ENCODE data around the gene WRAP73. TPM values are rescaled to one million over a fixed set of nuclear protein-coding genes. Genes with fewer than 3 reads are reported as not detected.
"Not testable (repeated sequence)": the region's sequence is repeated elsewhere in the genome, so short reads cannot be mapped to it uniquely, and the experiment has no call there.

Gene WRAP73
- total RNA-seq, 1 donor from 2014 or later = 15.1 TPM

DNA sequence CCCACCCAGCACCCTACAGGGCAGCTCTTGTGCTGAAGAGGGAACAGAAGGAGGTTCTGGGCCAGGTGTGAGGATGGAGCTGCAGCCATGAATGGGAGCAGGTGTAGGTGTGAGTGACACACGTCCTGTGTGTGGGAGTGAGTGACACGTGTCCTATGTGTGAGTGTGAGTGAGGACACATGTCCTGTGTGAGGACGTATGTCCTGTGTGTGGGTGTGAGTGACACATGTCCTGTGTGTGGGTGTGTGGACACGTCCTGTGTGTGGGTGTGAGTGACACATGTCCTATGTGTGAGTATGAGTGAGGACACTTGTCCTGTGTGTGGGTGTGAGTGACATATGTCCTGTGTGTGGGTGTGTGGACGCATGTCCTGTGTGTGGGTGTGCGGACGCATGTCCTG is 65.0 kb downstream of the WRAP73 start:
- DNase-seq (ENCODE audit: low spot score in 2 of 2) (no peak), FAIRE-seq (no peak)

DNA sequence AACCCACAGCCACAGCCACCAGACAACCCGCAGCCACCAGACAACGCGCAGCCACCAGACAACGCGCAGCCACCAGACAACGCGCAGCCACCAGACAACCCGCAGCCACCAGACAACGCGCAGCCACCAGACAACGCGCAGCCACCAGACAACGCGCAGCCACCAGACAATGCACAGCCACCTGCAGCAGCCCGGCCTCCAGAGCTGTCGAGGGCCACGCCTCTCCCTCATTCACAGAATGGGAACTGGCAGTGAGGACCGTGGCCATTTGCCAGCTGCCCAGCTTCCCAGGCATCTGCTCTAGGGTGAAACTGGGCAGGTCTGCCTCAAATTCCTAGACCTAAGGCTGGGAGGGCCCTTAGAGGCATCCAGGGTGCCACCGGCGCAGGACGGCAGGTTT is 66.2 kb downstream of the WRAP73 start:
- not testable (repeated sequence) for FAIRE-seq

DNA sequence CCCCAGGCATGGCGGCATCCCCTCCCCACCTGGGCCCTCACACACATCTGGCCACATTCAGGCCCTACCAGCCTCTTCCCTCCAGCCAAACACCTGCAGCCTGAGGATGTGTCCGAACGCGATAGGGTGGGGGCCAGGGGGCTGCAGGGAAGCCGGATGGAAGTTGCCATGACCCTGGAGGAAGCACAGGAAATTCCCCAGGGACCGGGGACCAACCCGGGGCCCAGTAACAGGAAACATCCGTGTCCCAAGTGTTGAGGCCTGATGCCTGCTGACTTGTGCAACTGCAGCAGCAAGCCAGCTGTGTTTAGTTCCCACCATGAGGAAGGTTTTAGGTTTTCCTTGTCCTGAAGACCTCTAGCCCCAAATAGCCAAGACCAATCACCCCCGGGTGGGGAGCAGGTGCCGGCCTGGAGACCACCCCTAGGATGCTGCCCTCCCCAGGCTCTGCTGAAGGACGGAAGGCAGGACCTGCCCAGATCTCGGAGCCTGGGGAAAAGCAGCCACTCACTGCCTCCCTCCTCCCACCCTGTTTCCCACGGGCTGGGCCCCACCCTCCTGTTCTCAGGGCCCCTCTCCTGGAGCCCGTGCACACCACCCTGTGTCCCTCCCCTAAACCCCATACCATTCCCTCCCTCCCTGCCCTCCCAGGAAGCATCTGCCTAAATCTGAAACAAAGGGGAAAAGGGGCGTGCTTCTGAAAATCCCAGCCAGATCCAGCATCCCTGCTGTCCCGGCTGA is 68.4 kb downstream of the WRAP73 start:
- no peak for FAIRE-seq
- DNase-seq (ENCODE audit: low spot score in 2 of 2) = no peak

More for the DNA sequence above, 66.2 kb downstream of the WRAP73 start:
- DNase-seq (ENCODE audit: low spot score in 2 of 2) = not testable (repeated sequence)

Other genes starting within 250 kb of the WRAP73 start
- gene ARHGEF16, start 195.4 kb downstream of the WRAP73 start, total RNA-seq = not detected
- gene MEGF6, start 38.6 kb downstream of the WRAP73 start, total RNA-seq = 5.3 TPM
- gene TPRG1L, start 25.1 kb downstream of the WRAP73 start, total RNA-seq = 23.6 TPM
- gene TP73, start 2.4 kb upstream of the WRAP73 start, total RNA-seq = 0.41 TPM
- gene CCDC27, start 102.3 kb upstream of the WRAP73 start, total RNA-seq = not detected
- gene SMIM1, start 122.6 kb upstream of the WRAP73 start, total RNA-seq = not detected
- gene LRRC47, start 146.4 kb upstream of the WRAP73 start, total RNA-seq = 38.7 TPM
- 21.6 TPM for gene CEP104, start 207.1 kb upstream of the WRAP73 start, total RNA-seq
- 11.0 TPM for gene DFFB, start 207.4 kb upstream of the WRAP73 start, total RNA-seq

Measured in frontal cortex (tissue), 4 donors.